HepG2 (cell line): ENCODE measurements around the gene CKAP2L. TPM values are rescaled to one million over a fixed set of nuclear protein-coding genes. Genes with fewer than 3 reads are reported as not detected.

ENCODE experiments used
- ARHGAP35 ChIP-seq: sonication (generic); formaldehyde crosslinking; IDR thresholded peaks from 2 replicates; pipeline ENCODE4 v1.9.0; 2022; ENCODE audit warnings: mild to moderate bottlenecking, inconsistent platforms, moderate library complexity, missing genetic modification reagents, borderline replicate concordance
- CTCF ChIP-seq: sonication (generic); formaldehyde crosslinking; IDR thresholded peaks from 2 replicates; pipeline ENCODE4 v1.5.0; 2020; ENCODE audit warnings: mild to moderate bottlenecking, missing genetic modification reagents, moderate library complexity
- FOXM1 ChIP-seq: sonication (generic); formaldehyde crosslinking; IDR thresholded peaks from 2 replicates; pipeline ENCODE4 v1.5.0; 2020; ENCODE audit warnings: missing genetic modification reagents
- GATAD1 ChIP-seq: IDR thresholded peaks from 2 replicates; pipeline ENCODE4 v1.6.1; 2016; ENCODE audit warnings: missing genetic modification reagents, missing compliant biosample characterization
- IRF2 ChIP-seq: IDR thresholded peaks from 2 replicates; pipeline ENCODE4 v1.6.1; 2018; ENCODE audit warnings: missing genetic modification reagents, missing compliant biosample characterization
- MXI1 ChIP-seq: IDR thresholded peaks from 3 replicates; pipeline ENCODE4 v1.6.1; 2012; ENCODE audit warnings: low read depth, low read length, inconsistent platforms, borderline replicate concordance
- POLR2AphosphoS2 ChIP-seq: IDR thresholded peaks from 2 replicates; pipeline ENCODE4 v1.6.1; 2011; ENCODE audit warnings: low read depth, low read length, improper control_type of control experiment
- RAD51 ChIP-seq: fragments of 450-650 bp; IDR thresholded peaks from 2 replicates; pipeline ENCODE4 v1.6.1; 2016; ENCODE audit warnings: borderline replicate concordance
- RFX1 ChIP-seq: fragments of 450-650 bp; IDR thresholded peaks from 2 replicates; pipeline ENCODE4 v1.6.1; 2017
- SALL1 ChIP-seq: sonication (generic); formaldehyde crosslinking; IDR thresholded peaks from 2 replicates; pipeline ENCODE4 v1.8.0; 2022; ENCODE audit warnings: mild to moderate bottlenecking, missing genetic modification reagents
- SKI ChIP-seq: fragments of 450-650 bp; IDR thresholded peaks from one replicate; pipeline ENCODE4 v1.6.1; 2018; ENCODE audit warnings: mild to moderate bottlenecking; ENCODE audit not compliant: partially characterized antibody
- SOX5 ChIP-seq: IDR thresholded peaks from 2 replicates; pipeline ENCODE4 v1.6.1; 2016; ENCODE audit warnings: borderline replicate concordance
- SOX6 ChIP-seq, 2 experiments: fragments of 450-650 bp in 1 of 2; sonication (generic) in 1 of 2; formaldehyde crosslinking in 1 of 2; IDR thresholded peaks; 2 replicates each; pipeline versions ENCODE4 v1.4.0 to v1.6.1; 2017 to 2020; ENCODE audit warnings: antibody characterized with exemption in 1 of 2, mild to moderate bottlenecking in 1 of 2, missing genetic modification reagents in 1 of 2
- SP1 ChIP-seq, 2 experiments: fragments of 450-650 bp in 1 of 2; sonication (generic) in 1 of 2; formaldehyde crosslinking in 1 of 2; IDR thresholded peaks; 2 replicates each; pipeline versions ENCODE4 v1.4.0 to v1.6.1; 2016 to 2020; ENCODE audit warnings: missing genetic modification reagents in 1 of 2
- XBP1 ChIP-seq: sonication (generic); formaldehyde crosslinking; IDR thresholded peaks from 2 replicates; pipeline ENCODE4 v1.5.0; 2020; ENCODE audit warnings: missing genetic modification reagents
- ZNF256 ChIP-seq: sonication (generic); formaldehyde crosslinking; conservative IDR thresholded peaks from 2 replicates; pipeline ENCODE4 v1.4.0; 2020; ENCODE audit warnings: missing genetic modification reagents
- ZNF891 ChIP-seq: sonication (generic); formaldehyde crosslinking; IDR thresholded peaks from 2 replicates; pipeline ENCODE4 v1.5.0; 2020; ENCODE audit warnings: mild to moderate bottlenecking, missing genetic modification reagents
- polyA plus RNA-seq, 8 experiments: library from polyadenylated mRNA; depleted of rRNA in 3 of 8; stranded (reverse) in 7 of 8; unstranded in 1 of 8; fragments of >200 nt; fragmentation: Illumina TruSeq in 4 of 8; extraction: Trizol in 4 of 8; gene quantifications; 2 replicates each; pipeline versions ENCODE4 v1.2.1 to v1.2.3, GENCODE V29; 2011 to 2016; ENCODE audit warnings: low read depth in 4 of 8, missing spikeins in 1 of 8, mixed read lengths in 1 of 8; ENCODE audit not compliant: insufficient read depth in 1 of 8
- total RNA-seq, 5 experiments: library from RNA; depleted of rRNA; stranded (reverse); fragments of >200 nt; fragmentation: Illumina TruSeq; extraction: Trizol; gene quantifications; 2 replicates each; pipeline ENCODE4 v1.2.3, GENCODE V29; 2016; ENCODE audit warnings: low read depth in 1 of 5
- TF ChIP-seq, protein P1 (sequence below): sonication (generic); formaldehyde crosslinking; IDR thresholded peaks from 2 replicates; pipeline ENCODE4 v1.4.0; 2020; ENCODE audit warnings: mild to moderate bottlenecking, missing genetic modification reagents
- TF ChIP-seq, protein P2 (sequence below): sonication (generic); formaldehyde crosslinking; IDR thresholded peaks from 2 replicates; pipeline ENCODE4 v1.4.0; 2020; ENCODE audit warnings: low read depth, mild to moderate bottlenecking, missing genetic modification reagents
- TF ChIP-seq, protein P3 (sequence below): sonication (generic); formaldehyde crosslinking; IDR thresholded peaks from 2 replicates; pipeline ENCODE4 v1.4.0; 2020; ENCODE audit warnings: mild to moderate bottlenecking, missing genetic modification reagents

The CKAP2L gene
- total and polyA plus RNA-seq, 2 of the 13 experiments (the other 11 are each of a cell fraction or from before 2014, with no cell fraction given), result 7.1 to 9.5 TPM

DNA sequence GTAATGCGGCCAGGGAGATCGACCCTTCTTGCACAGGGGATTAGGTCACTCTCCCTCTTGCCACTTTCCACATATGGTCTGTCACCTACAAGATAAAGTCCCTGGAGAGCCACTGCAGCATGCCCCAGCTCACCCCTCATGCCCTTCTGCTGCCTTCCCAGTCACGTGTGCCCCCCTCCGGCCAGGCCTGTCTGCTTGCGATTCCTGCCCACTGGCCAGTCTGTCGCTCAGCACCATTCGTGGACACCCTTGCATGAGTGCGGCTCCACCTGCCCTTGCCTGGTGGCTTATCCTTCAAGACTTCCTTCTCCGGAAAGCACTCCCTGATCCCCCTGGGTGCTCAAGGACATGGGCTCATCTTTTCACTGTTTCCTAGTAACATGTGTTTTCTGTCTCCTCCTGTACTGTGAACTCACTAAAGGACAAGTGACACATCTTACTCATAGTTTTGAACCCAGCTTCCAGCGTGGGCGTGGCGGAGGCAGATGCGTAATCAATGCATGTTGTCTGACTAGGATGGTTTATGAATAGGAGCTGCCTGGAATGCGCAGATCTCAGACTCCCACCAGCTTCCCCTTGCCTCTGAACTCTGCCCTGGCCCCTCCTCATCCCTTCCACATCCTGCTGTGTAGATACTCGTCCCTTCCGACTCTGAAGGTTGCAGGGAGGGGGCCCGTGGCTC is 51.4 kb downstream of the CKAP2L start (continued):
- TF ChIP-seq CTCF, result peak; percentile 32; the same call in 1 of the 2 replicates
- TF ChIP-seq, protein P1, sequence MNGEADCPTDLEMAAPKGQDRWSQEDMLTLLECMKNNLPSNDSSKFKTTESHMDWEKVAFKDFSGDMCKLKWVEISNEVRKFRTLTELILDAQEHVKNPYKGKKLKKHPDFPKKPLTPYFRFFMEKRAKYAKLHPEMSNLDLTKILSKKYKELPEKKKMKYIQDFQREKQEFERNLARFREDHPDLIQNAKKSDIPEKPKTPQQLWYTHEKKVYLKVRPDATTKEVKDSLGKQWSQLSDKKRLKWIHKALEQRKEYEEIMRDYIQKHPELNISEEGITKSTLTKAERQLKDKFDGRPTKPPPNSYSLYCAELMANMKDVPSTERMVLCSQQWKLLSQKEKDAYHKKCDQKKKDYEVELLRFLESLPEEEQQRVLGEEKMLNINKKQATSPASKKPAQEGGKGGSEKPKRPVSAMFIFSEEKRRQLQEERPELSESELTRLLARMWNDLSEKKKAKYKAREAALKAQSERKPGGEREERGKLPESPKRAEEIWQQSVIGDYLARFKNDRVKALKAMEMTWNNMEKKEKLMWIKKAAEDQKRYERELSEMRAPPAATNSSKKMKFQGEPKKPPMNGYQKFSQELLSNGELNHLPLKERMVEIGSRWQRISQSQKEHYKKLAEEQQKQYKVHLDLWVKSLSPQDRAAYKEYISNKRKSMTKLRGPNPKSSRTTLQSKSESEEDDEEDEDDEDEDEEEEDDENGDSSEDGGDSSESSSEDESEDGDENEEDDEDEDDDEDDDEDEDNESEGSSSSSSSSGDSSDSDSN (CRISPR knock-in tag), result peak; percentile 28; the same call in 1 of the 2 replicates
- 0 out of 2 replicates have a peak, but pooled peaks have one; percentile 28 for TF ChIP-seq RFX1
- TF ChIP-seq, protein P2, sequence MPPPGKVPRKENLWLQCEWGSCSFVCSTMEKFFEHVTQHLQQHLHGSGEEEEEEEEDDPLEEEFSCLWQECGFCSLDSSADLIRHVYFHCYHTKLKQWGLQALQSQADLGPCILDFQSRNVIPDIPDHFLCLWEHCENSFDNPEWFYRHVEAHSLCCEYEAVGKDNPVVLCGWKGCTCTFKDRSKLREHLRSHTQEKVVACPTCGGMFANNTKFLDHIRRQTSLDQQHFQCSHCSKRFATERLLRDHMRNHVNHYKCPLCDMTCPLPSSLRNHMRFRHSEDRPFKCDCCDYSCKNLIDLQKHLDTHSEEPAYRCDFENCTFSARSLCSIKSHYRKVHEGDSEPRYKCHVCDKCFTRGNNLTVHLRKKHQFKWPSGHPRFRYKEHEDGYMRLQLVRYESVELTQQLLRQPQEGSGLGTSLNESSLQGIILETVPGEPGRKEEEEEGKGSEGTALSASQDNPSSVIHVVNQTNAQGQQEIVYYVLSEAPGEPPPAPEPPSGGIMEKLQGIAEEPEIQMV (CRISPR knock-in tag), result 0 out of 2 replicates have a peak, but pooled peaks have one; percentile 46
- TF ChIP-seq IRF2 (CRISPR knock-in tag), result 0 out of 2 replicates have a peak, but pooled peaks have one; percentile 55
- peak; percentile 30; the same call in 1 of the 2 replicates for TF ChIP-seq SALL1 (CRISPR knock-in tag)
- no peak for TF ChIP-seq XBP1
- no peak for TF ChIP-seq ARHGAP35 (CRISPR knock-in tag)
- TF ChIP-seq SOX6 (IDR thresholded peaks at IDR 0.05), result no peak
- TF ChIP-seq SOX6 (CRISPR knock-in tag; IDR thresholded peaks at IDR 0.05), result 0 out of 2 replicates have a peak, but pooled peaks have one; percentile 29
- TF ChIP-seq, protein P3, sequence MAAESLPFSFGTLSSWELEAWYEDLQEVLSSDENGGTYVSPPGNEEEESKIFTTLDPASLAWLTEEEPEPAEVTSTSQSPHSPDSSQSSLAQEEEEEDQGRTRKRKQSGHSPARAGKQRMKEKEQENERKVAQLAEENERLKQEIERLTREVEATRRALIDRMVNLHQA (CRISPR knock-in tag), result no peak
- peak; percentile 10 for TF ChIP-seq SKI
- no peak for TF ChIP-seq ZNF256
- TF ChIP-seq GATAD1 (CRISPR knock-in tag), result no peak
- no peak for TF ChIP-seq ZNF891
- TF ChIP-seq RAD51, result 0 out of 2 replicates have a peak, but pooled peaks have one; percentile 21
- TF ChIP-seq SP1 (IDR thresholded peaks at IDR 0.05), result no peak
- 0 out of 2 replicates have a peak, but pooled peaks have one; percentile 9 for TF ChIP-seq SP1 (CRISPR knock-in tag; IDR thresholded peaks at IDR 0.05)
- 0 out of 2 replicates have a peak, but pooled peaks have one; percentile 23 for TF ChIP-seq SOX5 (CRISPR knock-in tag)
- TF ChIP-seq MXI1, result peak; percentile 16; the same call in 1 of the 3 replicates
- no peak for TF ChIP-seq FOXM1 (CRISPR knock-in tag)
- TF ChIP-seq POLR2AphosphoS2, result no peak
